Esophagus muscularis mucosa (tissue), 4 donors: ENCODE measurements around the gene RXRB. TPM values are rescaled to one million over a fixed set of nuclear protein-coding genes. Genes with fewer than 3 reads are reported as not detected.

ENCODE experiments used
- DNase-seq: peaks from one replicate; pipeline ENCODE4 v3.0.0-alpha.2; 2017; ENCODE audit errors: extremely low spot score
- H3K27ac ChIP-seq, 4 donors: fragments of 200-600 bp; sonication (generic); replicated peaks in 1 of 4; 1 replicate in 3 of 4; 2 replicates in 1 of 4; pipeline ENCODE4 v1.5.1; 2016 to 2019; ENCODE audit warnings: mild to moderate bottlenecking in 1 of 4
- H3K27me3 ChIP-seq, 4 donors: fragments of 200-600 bp; sonication (generic); one replicate each; pipeline versions ENCODE4 v1.5.1 to v1.6.0; 2016 to 2019
- H3K36me3 ChIP-seq, 4 donors: fragments of 200-600 bp; sonication (generic); one replicate each; pipeline ENCODE4 v1.5.1; 2016 to 2019
- H3K4me1 ChIP-seq, 4 donors: fragments of 200-600 bp; sonication (generic); one replicate each; pipeline ENCODE4 v1.5.1; 2016 to 2019
- H3K4me3 ChIP-seq, 4 donors: fragments of 200-600 bp; sonication (generic); 1 replicate in 2 of 4; 2 replicates in 2 of 4; pipeline ENCODE4 v1.5.1; 2016 to 2019; ENCODE audit warnings: mild to moderate bottlenecking in 4 of 4, moderate library complexity in 1 of 4
- H3K9me3 ChIP-seq, 4 donors: fragments of 200-600 bp; sonication (generic); 1 replicate in 3 of 4; 2 replicates in 1 of 4; pipeline ENCODE4 v1.5.1; 2016 to 2019
- CTCF ChIP-seq, 3 experiments: fragments of 200-600 bp in 2 of 3; fragments of 450-650 bp in 1 of 3; sonication (generic) in 2 of 3; IDR thresholded peaks; one replicate each; pipeline ENCODE4 v1.5.1; 2017 to 2019; ENCODE audit warnings: antibody characterized with exemption in 3 of 3, mild to moderate bottlenecking in 2 of 3, moderate library complexity in 1 of 3
- EP300 ChIP-seq: sonication (generic); formaldehyde crosslinking; IDR thresholded peaks from one replicate; pipeline ENCODE4 v1.6.1; 2017; ENCODE audit warnings: antibody characterized with exemption
- POLR2A ChIP-seq: fragments of 450-650 bp; IDR thresholded peaks from one replicate; pipeline ENCODE4 v1.6.1; 2017; ENCODE audit warnings: antibody characterized with exemption, moderate library complexity, mild to moderate bottlenecking, low read depth
- POLR2AphosphoS5 ChIP-seq, 2 donors: sonication (generic); formaldehyde crosslinking; IDR thresholded peaks; one replicate each; pipeline ENCODE4 v1.6.1; 2017; ENCODE audit warnings: antibody characterized with exemption in 2 of 2
- WGBS: methylation state at CpG from one replicate; pipeline ENCODE4 v1.1.5; 2018; 5-methylcytosine and 5-hydroxymethylcytosine counted together
- intact Hi-C: fragments of 100-400 bp; cut with DNase I; formaldehyde crosslinking; loops from one replicate; pipeline ENCODE4 v1.15.1; 2023
- total RNA-seq, 4 donors: library from RNA; depleted of rRNA; stranded (reverse); fragments of >200 nt; gene quantifications; one replicate each; pipeline versions ENCODE4 v1.1.0 to v1.2.1, GENCODE V29; 2016

The RXRB gene
- total RNA-seq, 4 donors from 2014 or later = 21.5 to 34.1 (median 32.2) TPM

GRCh38 chr6:33217246-33217645 lies 16.8 kb upstream of the RXRB start:
- no peak overlapping the region for H3K4me3 ChIP-seq
- H3K9me3 ChIP-seq = no peaks in the 10 kb centered on the region
- intact Hi-C loops = no loop called here
- H3K4me1 ChIP-seq = peaks cover 6 to 21% (median 20%) of the 10 kb centered on the region in 4 donors
- no peaks in the 10 kb centered on the region for H3K36me3 ChIP-seq
- DNase-seq = no peak
- H3K27me3 ChIP-seq = peaks cover 0 to 10% (median 0%) of the 10 kb centered on the region in 4 donors
- no peak overlapping the region for H3K27ac ChIP-seq
- no peak for TF ChIP-seq POLR2AphosphoS5 (IDR thresholded peaks at IDR 0.05)
- WGBS = 92% methylated on average over 6 of the region's 6 CpGs

GRCh38 chr6:33216117-33216649 lies 15.7 kb upstream of the RXRB start:
- no peak overlapping the region for H3K27ac ChIP-seq
- no peak for DNase-seq
- TF ChIP-seq CTCF (IDR thresholded peaks at IDR 0.05) = no peak
- TF ChIP-seq POLR2AphosphoS5 (IDR thresholded peaks at IDR 0.05) = no peak
- no peak for TF ChIP-seq POLR2A
- TF ChIP-seq EP300 = no peak
- H3K27me3 ChIP-seq = peaks cover 0 to 10% (median 0%) of the 10 kb centered on the region in 4 donors
- H3K36me3 ChIP-seq = peaks cover 0 to 9% (median 8%) of the 10 kb centered on the region in 4 donors
- intact Hi-C loops = no loop called here
- no peaks in the 10 kb centered on the region for H3K9me3 ChIP-seq
- 84% methylated on average over 3 of the region's 4 CpGs for WGBS
- H3K4me3 ChIP-seq = no peak overlapping the region
- peaks cover 6 to 30% (median 20%) of the 10 kb centered on the region in 4 donors for H3K4me1 ChIP-seq

- H3K36me3 ChIP-seq = peaks cover 0 to 16% (median 15%) of the 10 kb centered on the region in 4 donors
- DNase-seq = no peak
- H3K4me3 ChIP-seq = no peak overlapping the region
- H3K27ac ChIP-seq = no peak overlapping the region
- peaks cover 0 to 5% (median 0%) of the 10 kb centered on the region in 4 donors for H3K27me3 ChIP-seq
- H3K4me1 ChIP-seq = peaks cover 6 to 30% (median 20%) of the 10 kb centered on the region in 4 donors
- no peak for TF ChIP-seq POLR2AphosphoS5 (IDR thresholded peaks at IDR 0.05)
- TF ChIP-seq CTCF (IDR thresholded peaks at IDR 0.05) = no peak
- WGBS = 87% methylated on average over 6 of the region's 9 CpGs
- no peaks in the 10 kb centered on the region for H3K9me3 ChIP-seq
- intact Hi-C loops = no loop called here
Measured at GRCh38 chr6:33215271-33216116, 15.0 kb upstream of the RXRB start.

- intact Hi-C loops = loop anchor here (5.0 kb wide), 1 partner anchor 53 kb away; no protein-coding TSS in a partner anchor
- Histone ChIP-seq H3K36me3 (peaks cover 0 to 28% (median 26%) of the 10 kb centered on the region in 4 donors), H3K9me3 (no peaks in the 10 kb centered on the region), H3K4me1 (peaks cover 9 to 38% (median 24%) of the 10 kb centered on the region in 4 donors), H3K27ac (peak overlapping the region in 3 of 4 donors; percentile 26 to 48 (median 34)), H3K27me3 (peaks cover 0 to 1% (median 0%) of the 10 kb centered on the region in 4 donors), H3K4me3 (peak overlapping the region; percentile 53 to 60 (median 56))
- no peak for TF ChIP-seq CTCF (IDR thresholded peaks at IDR 0.05)
- no peak for TF ChIP-seq EP300
- no peak for TF ChIP-seq POLR2AphosphoS5 (IDR thresholded peaks at IDR 0.05)
- DNase-seq = no peak
- WGBS = 19% methylated on average over 9 of the region's 9 CpGs
Measured at GRCh38 chr6:33213989-33214335, 13.5 kb upstream of the RXRB start.

- H3K4me1 ChIP-seq = peaks cover 12 to 42% (median 27%) of the 10 kb centered on the region in 4 donors
- H3K27me3 ChIP-seq = no peaks in the 10 kb centered on the region
- TF ChIP-seq POLR2A (no peak), POLR2AphosphoS5 (IDR thresholded peaks at IDR 0.05) (peak in 1 of 2 donors; percentile 43)
- H3K4me3 ChIP-seq = peak overlapping the region; percentile 53 to 60 (median 56)
- peaks cover 0 to 28% (median 26%) of the 10 kb centered on the region in 4 donors for H3K36me3 ChIP-seq
- no peak for DNase-seq
- WGBS = 3% methylated on average over 38 of the region's 43 CpGs
- H3K9me3 ChIP-seq = no peaks in the 10 kb centered on the region
- H3K27ac ChIP-seq = peak overlapping the region in 3 of 4 donors; percentile 26 to 48 (median 34)
- intact Hi-C loops = loop anchor here (5.0 kb wide), 1 partner anchor 54 kb away; no protein-coding TSS in a partner anchor
Measured at GRCh38 chr6:33213166-33213988, 12.9 kb upstream of the RXRB start.
